Measurements from ENCODE around the gene CSNK1D. TPM values are rescaled to one million over a fixed set of nuclear protein-coding genes. Genes with fewer than 3 reads are reported as not detected.
A peak's percentile ranks its signal among the peaks of the same experiment; 100 is the strongest.
"Not testable (repeated sequence)": the region's sequence is repeated elsewhere in the genome, so short reads cannot be mapped to it uniquely, and the experiment has no call there.

Gene CSNK1D
- total RNA-seq, 2 donors from 2014 or later, result 166 to 170 TPM

DNA sequence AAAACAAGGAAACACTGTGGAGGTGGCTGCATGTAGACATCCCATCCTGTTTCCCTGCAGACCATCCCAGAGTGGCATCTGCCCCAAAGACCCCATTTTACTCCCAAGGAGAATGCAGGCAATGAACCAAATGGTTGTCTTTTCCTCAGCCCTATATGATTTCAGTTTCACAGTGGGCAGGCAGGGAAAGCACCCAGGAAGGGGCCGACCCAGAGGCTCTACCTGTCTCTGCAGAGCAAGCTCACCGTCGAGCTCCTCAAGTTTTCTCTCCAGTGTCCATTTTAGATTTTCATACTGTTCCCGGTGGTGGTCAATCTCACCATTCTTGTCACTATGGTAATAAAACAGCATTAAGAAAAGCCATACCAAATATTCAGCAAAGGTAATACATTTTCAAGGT, 75.4 kb downstream of the CSNK1D start:
- peaks cover 57% of the 10 kb centered on the region for H3K4me1 Mint-ChIP-seq (ENCODE audit: low read depth)
- no peaks in the 10 kb centered on the region for H3K27me3 Mint-ChIP-seq (ENCODE audit: low read depth)
- no peaks in the 10 kb centered on the region for H3K9me3 Mint-ChIP-seq
- DNase-seq (peak; percentile 23 to 37), ATAC-seq (replicated peaks in 1 of 2) (no peak)
- peak overlapping the region; percentile 33 to 73 for H3K4me3 Mint-ChIP-seq
- no peak overlapping the region for H3K27ac Mint-ChIP-seq
- H3K36me3 Mint-ChIP-seq (ENCODE audit: insufficient read depth in 2 of 2), result peaks cover 3 to 17% of the 10 kb centered on the region in 2 donors

- no peak overlapping the region for H3K4me3 Mint-ChIP-seq
- no peaks in the 10 kb centered on the region for H3K9me3 Mint-ChIP-seq
- peaks cover 3 to 19% of the 10 kb centered on the region in 2 donors for H3K36me3 Mint-ChIP-seq (ENCODE audit: insufficient read depth in 2 of 2)
- H3K27ac Mint-ChIP-seq, result no peak overlapping the region
- no peak for ATAC-seq (replicated peaks in 1 of 2)
- no peaks in the 10 kb centered on the region for H3K27me3 Mint-ChIP-seq (ENCODE audit: low read depth)
- H3K4me1 Mint-ChIP-seq (ENCODE audit: low read depth), result peaks cover 38% of the 10 kb centered on the region
- no peak for DNase-seq
These were observed 77.5 kb downstream of the CSNK1D start for GRCh38 chr17:82195675-82196672.

DNA sequence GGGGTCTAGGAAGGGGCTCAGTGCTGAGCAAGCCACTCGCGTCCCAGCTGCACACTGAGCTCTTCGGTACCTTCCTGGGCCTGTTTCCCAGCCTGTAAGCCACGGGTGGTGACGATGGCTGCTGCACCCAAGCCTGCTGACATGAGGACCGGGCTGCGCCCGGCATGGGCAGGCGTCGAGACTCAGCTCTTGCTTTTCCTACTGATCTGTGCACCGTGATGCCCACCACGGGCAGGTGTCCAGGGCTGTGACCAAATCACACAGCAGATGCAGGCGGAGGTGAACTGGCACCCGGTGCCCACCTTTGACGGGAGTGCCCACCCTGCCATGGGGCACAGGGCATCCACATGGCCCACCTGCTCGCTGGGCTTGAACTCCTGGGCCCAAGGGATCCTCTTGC, 78.7 kb downstream of the CSNK1D start:
- H3K4me1 Mint-ChIP-seq (ENCODE audit: low read depth), result peaks cover 26% of the 10 kb centered on the region
- peaks cover 3 to 17% of the 10 kb centered on the region in 2 donors for H3K36me3 Mint-ChIP-seq (ENCODE audit: insufficient read depth in 2 of 2)
- no peak for DNase-seq

DNA sequence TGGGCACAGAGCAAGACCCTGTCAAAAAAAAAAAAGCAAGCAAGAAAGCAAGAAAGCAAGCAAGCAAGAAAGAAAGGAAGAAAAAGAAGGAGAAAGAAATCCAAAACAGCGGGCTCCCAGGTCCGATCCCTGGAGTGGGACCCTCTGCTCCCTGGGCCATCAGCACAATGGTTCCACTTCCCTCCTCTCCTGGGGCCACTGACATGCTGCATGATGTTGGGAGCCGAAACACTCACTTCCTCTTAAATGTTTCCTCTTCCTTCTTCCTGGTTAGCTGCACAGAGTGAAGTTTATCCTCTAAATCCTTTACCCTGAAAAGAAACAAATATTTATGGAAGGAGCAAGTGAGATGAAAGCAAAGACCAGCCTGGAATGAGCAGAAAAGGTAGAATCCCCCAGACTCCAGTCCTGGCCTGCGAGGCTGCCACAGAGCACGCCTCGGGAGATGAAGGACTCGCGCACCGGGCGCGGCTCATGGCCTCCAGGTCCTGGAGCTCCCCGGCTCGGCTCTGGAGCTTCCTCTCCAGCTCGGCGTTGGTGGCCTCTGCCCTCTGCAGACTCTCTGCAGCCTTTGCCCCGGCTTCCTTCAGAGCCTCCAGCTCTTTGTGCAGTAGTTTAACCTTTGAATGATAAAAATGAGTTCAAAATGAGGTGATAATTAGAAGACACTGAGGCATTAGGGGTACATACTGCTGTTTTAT, 79.8 kb downstream of the CSNK1D start:
- DNase-seq (no peak), ATAC-seq (replicated peaks in 1 of 2) (no peak)
- peaks cover 16% of the 10 kb centered on the region for H3K4me1 Mint-ChIP-seq (ENCODE audit: low read depth)
- H3K27ac Mint-ChIP-seq, result no peak overlapping the region
- no peaks in the 10 kb centered on the region for H3K9me3 Mint-ChIP-seq
- peaks cover 3 to 17% of the 10 kb centered on the region in 2 donors for H3K36me3 Mint-ChIP-seq (ENCODE audit: insufficient read depth in 2 of 2)
- H3K4me3 Mint-ChIP-seq, result no peak overlapping the region
- H3K27me3 Mint-ChIP-seq (ENCODE audit: low read depth), result no peaks in the 10 kb centered on the region

More for the DNA sequence above, 78.7 kb downstream of the CSNK1D start:
- Mint-ChIP-seq H3K27ac (no peak overlapping the region), H3K9me3 (no peaks in the 10 kb centered on the region), H3K4me3 (no peak overlapping the region), H3K27me3 (ENCODE audit: low read depth) (no peaks in the 10 kb centered on the region)
- no peak for ATAC-seq (replicated peaks in 1 of 2)

DNA sequence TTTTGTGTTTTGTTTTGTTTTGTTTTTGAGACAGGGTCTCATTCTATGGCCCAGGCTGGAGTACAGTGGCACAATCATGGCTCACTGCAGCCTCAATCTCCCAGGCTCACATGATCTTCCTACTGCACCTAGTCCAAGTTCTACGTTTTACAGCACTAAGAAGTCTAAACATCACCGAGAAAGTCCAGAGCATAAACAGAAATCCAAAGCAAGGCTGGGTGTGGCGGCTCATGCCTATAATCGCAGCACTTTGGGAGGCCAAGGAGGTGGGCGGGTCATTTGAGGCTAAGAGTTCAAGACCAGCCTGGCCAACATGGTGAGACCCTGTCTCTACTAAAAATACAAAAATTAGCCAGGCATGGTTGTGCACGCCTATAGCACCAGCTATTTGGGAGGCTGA, 80.5 kb downstream of the CSNK1D start:
- H3K4me3 Mint-ChIP-seq; DNase-seq; H3K27ac Mint-ChIP-seq; ATAC-seq (replicated peaks in 1 of 2); H3K9me3 Mint-ChIP-seq; H3K4me1 Mint-ChIP-seq (ENCODE audit: low read depth); H3K27me3 Mint-ChIP-seq (ENCODE audit: low read depth): not testable (repeated sequence)
- peaks cover 3 to 15% of the 10 kb centered on the region in 2 donors for H3K36me3 Mint-ChIP-seq (ENCODE audit: insufficient read depth in 2 of 2)

Other genes with a start within 250 kb of the CSNK1D start
- gene RAC3, start 242.0 kb downstream of the CSNK1D start, total RNA-seq, result 10 to 100 TPM in 1 of 2 donors, 1 to 10 TPM in 1; 8.5 to 13.1 TPM
- gene DCXR, start 236.0 kb downstream of the CSNK1D start, total RNA-seq, result 100 to 1,000 TPM; 114 to 125 TPM
- gene RFNG, start 221.9 kb downstream of the CSNK1D start, total RNA-seq, result 10 to 100 TPM; 31.0 to 42.2 TPM
- gene GPS1, start 221.8 kb downstream of the CSNK1D start, total RNA-seq, result 10 to 100 TPM; 55.1 to 73.5 TPM
- 100 to 1,000 TPM; 109 to 121 TPM for gene DUS1L, start 207.9 kb downstream of the CSNK1D start, total RNA-seq
- 10 to 100 TPM; 90.5 to 91.2 TPM for gene FASN, start 175.5 kb downstream of the CSNK1D start, total RNA-seq
- 10 to 100 TPM; 76.9 to 78.8 TPM for gene CCDC57, start 60.9 kb downstream of the CSNK1D start, total RNA-seq
- 10 to 100 TPM; 42.8 to 74.5 TPM for gene SLC16A3, start 44.7 kb downstream of the CSNK1D start, total RNA-seq
- 1,000 to 10,000 TPM in 1 of 2 donors, 100 to 1,000 TPM in 1; 845 to 1,007 TPM for gene CD7, start 43.9 kb upstream of the CSNK1D start, total RNA-seq
- 10 to 100 TPM in 1 of 2 donors, 1 to 10 TPM in 1; 3.3 to 12.6 TPM for gene SECTM1, start 60.1 kb upstream of the CSNK1D start, total RNA-seq
- gene TEX19, start 85.5 kb upstream of the CSNK1D start, total RNA-seq, result under 1 TPM in 1 of 2 donors, not detected in 1; 0.17 TPM
- gene UTS2R, start 98.1 kb upstream of the CSNK1D start, total RNA-seq, result under 1 TPM in 1 of 2 donors, not detected in 1; 0.46 TPM
- 10 to 100 TPM; 26.4 to 26.7 TPM for gene HEXD, start 144.6 kb upstream of the CSNK1D start, total RNA-seq
- gene OGFOD3, start 144.9 kb upstream of the CSNK1D start, total RNA-seq, result 10 to 100 TPM; 17.2 to 17.7 TPM
- 100 to 1,000 TPM; 256 to 300 TPM for gene CYBC1, start 177.1 kb upstream of the CSNK1D start, total RNA-seq
- gene NARF, start 185.0 kb upstream of the CSNK1D start, total RNA-seq, result 100 to 1,000 TPM in 1 of 2 donors, 10 to 100 TPM in 1; 90.4 to 120 TPM
- 10 to 100 TPM; 59.9 to 61.0 TPM for gene FOXK2, start 246.0 kb upstream of the CSNK1D start, total RNA-seq

Data from activated T-cell treated with anti-CD3 and anti-CD28 coated beads, Interleukin-2, amount 50 U/mL, for 72 hours (primary cell).